ENCODE measurements around the gene ZFR.
"Not testable (repeated sequence)": the region's sequence is repeated elsewhere in the genome, so short reads cannot be mapped to it uniquely, and the experiment has no call there.

The ZFR gene

GRCh38 chr5:32444431-32445286 lies at the start of gene ZFR:
TSS of gene ZFR (minus strand) at chr5:32444740. CDS start at chr5:32444658, 82 bp downstream.
- DNase-seq (ENCODE audit: low spot score): peak; percentile 95

GRCh38 chr5:32490972-32491557 lies 46.5 kb upstream of the ZFR start:
- no peak for DNase-seq (ENCODE audit: low spot score)

GRCh38 chr5:32489791-32490562 lies 45.4 kb upstream of the ZFR start:
- DNase-seq (ENCODE audit: low spot score): peak; percentile 55

- no peak for DNase-seq (ENCODE audit: low spot score)
Observed at GRCh38 chr5:32487424-32487823, 42.9 kb upstream of the ZFR start.

GRCh38 chr5:32487008-32487407 lies 42.5 kb upstream of the ZFR start:
- DNase-seq (ENCODE audit: low spot score): no peak

- DNase-seq (ENCODE audit: low spot score): no peak
Observed at GRCh38 chr5:32482193-32482592, 37.7 kb upstream of the ZFR start.

GRCh38 chr5:32479096-32479495 lies 34.6 kb upstream of the ZFR start:
- DNase-seq (ENCODE audit: low spot score): no peak

- DNase-seq (ENCODE audit: low spot score): no peak
Observed at GRCh38 chr5:32476891-32477290, 32.4 kb upstream of the ZFR start.

GRCh38 chr5:32475334-32476097 lies 31.0 kb upstream of the ZFR start:
- DNase-seq (ENCODE audit: low spot score): no peak

- DNase-seq (ENCODE audit: low spot score): no peak
Observed at GRCh38 chr5:32474209-32474854, 29.8 kb upstream of the ZFR start.

- DNase-seq (ENCODE audit: low spot score): no peak
Observed at GRCh38 chr5:32473072-32473471, 28.5 kb upstream of the ZFR start.

GRCh38 chr5:32471784-32472183 lies 27.2 kb upstream of the ZFR start:
- DNase-seq (ENCODE audit: low spot score): no peak

- no peak for DNase-seq (ENCODE audit: low spot score)
Observed at GRCh38 chr5:32465076-32465475, 20.5 kb upstream of the ZFR start.

- no peak for DNase-seq (ENCODE audit: low spot score)
Observed at GRCh38 chr5:32462618-32463017, 18.1 kb upstream of the ZFR start.

- no peak for DNase-seq (ENCODE audit: low spot score)
Observed at GRCh38 chr5:32461441-32462120, 17.0 kb upstream of the ZFR start.

GRCh38 chr5:32460702-32461101 lies 16.2 kb upstream of the ZFR start:
- no peak for DNase-seq (ENCODE audit: low spot score)

GRCh38 chr5:32458880-32459495 lies 14.4 kb upstream of the ZFR start:
- no peak for DNase-seq (ENCODE audit: low spot score)

GRCh38 chr5:32455311-32455710 lies 10.8 kb upstream of the ZFR start:
- no peak for DNase-seq (ENCODE audit: low spot score)

GRCh38 chr5:32454821-32455220 lies 10.3 kb upstream of the ZFR start:
- no peak for DNase-seq (ENCODE audit: low spot score)

- no peak for DNase-seq (ENCODE audit: low spot score)
Observed at GRCh38 chr5:32453916-32454315, 9.4 kb upstream of the ZFR start.

- DNase-seq (ENCODE audit: low spot score): not testable (repeated sequence)
Observed at GRCh38 chr5:32452316-32452715, 7.8 kb upstream of the ZFR start.

Data from germinal center (tissue), 1 donor.